8988T (cell line): ENCODE data around the gene NUTM1.
"Not testable (repeated sequence)": the region's sequence is repeated elsewhere in the genome, so short reads cannot be mapped to it uniquely, and the experiment has no call there.

ENCODE experiments used
- DNase-seq: peaks from one replicate; pipeline ENCODE4 v3.0.0; 2011

Gene NUTM1

DNA sequence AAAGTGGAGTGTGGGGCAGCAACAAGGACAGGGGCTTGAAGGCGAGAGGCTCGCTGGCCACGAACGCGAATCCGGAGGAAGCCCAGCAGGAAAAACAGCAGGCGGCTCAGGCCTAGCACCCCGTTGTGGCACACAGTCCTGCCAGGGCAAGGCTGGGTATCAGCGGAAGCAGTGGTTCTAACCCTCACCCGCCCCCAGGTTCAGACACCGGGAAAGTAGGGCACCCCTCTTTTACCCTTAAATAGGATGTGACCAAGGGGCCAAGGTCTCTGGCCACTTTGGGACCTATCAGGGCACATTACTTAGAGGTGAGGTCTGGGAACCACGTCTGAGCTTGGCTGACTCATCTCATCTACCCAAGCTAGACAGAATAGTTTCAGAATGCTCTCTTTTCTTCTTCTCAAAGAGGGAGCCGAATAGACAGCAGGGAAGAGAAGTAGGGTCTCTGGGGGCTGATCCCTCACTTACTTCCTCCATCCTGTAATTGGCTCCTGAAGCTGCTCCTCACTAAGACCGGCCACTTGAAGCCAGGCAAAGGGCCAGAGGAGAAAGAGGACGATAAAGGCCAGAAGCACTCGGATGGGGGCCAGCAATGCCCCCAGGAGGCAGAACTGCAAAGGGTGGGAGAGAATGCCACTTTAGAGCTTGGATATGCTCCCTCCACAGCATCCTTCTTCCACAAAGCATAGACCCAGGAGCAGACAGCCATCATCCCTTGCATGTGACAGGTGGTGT is 22.1 kb downstream of the NUTM1 start:
- no peak for DNase-seq

DNA sequence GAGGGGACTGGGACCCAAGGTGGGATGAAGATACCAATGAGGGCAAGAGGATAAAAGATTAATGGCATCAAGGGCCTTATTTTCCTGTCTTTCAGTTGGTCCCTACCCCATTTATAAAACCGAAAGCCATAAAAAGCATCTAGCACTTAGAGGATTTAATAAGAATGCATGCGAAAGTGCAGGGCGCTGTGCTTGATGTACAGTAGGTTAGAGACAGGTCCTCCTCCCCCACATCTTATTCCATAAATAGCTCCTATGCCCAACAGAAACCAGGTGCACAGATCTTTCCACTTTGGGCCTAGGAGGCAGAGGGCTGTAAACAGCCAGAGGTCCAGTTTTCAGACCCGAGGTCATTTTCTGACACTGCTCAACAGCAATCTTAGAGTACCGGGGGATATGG is 22.7 kb downstream of the NUTM1 start:
- no peak for DNase-seq

DNA sequence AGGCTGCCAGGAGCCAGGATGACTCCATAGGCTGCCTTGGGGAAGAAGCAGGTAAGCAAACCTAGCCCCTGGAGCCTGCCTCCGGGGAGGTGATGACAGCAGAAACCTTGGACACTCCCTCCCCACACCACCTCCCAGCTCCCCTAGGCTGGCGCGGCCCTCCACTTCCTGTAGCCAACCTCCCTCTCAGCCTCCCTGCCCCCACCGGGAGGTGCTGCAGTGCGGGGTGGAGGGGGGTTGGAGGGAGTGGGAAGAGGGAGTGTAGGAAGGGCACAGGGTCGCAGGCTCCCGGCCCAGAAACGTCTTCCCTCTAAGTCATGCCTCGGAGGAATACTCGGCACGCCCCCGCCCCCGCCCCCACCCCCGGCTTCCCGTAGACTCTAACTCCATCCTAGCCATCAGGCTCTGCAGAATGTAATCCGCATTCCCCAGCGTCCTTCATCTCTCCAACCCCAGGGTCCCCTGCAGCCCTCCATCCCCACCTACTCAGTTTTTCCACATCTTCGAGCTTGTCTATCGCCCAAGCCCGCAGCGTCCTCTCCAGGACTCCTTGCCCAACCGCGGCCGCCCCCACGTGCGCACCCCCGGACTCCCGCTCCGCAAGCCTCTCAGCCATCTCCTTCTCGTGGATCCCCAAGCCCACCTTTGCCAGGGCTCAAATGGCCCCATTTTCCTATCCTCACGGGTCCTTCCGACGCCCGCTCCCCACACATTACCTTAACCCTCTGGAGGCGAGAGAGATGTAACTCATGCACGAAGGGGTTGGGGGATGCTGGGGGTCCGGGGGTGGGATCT is 23.4 kb downstream of the NUTM1 start:
- DNase-seq, result peak; percentile 60

DNA sequence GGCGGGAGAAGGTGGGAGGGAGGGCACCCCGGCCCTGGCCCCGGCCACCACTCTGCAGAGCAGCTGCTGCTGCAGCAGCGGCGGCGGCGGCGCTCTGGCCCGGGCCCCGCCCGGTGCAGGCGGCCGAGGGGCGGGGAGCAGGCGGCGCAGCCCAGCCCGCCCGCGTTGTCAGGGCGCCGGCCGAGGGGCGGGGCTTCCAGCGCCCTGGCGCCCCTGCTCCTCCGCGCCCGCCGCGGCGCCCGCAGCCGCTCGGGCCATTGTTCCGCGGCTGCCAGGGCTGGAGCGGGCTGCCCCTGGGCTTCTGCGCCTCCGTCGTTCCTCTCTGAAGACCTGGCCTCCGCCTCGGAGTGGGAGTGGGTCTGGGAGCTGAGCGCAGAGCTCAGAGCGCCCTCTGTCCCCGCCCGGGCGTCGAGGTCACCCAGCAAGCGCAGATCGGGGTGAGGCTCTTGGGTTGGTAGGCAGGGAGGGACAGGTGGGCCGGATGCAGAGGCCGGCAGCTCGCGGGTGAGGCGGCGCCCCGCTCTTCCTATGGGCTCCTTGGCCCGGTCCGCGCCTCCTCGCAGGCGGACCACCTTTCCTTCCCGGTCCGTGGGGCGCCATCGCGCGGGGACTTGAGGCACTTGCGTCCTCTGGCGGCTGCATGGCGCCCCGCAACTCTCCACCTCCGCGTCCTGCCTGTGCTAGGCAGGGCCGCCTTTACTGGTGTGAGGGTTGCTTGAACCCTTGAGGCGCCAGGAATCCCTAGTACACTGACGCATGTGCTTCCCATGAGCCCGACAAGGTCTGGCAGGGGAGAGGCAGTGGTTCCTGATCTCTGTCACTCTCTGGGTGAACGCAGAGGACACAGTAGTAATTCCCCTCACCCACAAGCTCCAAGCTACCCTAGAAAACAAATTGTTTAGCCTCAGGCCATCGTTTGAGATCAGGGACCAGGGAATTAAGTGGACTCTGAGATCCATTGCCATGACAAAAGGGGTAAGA is 24.3 kb downstream of the NUTM1 start, which contains the start of gene LPCAT4:
Gene LPCAT4 (minus strand): TSS at position 96 of the 981 bp plus-strand sequence. CDS start 96 bp downstream, outside the sequence.
- DNase-seq, result peak; percentile 80

DNA sequence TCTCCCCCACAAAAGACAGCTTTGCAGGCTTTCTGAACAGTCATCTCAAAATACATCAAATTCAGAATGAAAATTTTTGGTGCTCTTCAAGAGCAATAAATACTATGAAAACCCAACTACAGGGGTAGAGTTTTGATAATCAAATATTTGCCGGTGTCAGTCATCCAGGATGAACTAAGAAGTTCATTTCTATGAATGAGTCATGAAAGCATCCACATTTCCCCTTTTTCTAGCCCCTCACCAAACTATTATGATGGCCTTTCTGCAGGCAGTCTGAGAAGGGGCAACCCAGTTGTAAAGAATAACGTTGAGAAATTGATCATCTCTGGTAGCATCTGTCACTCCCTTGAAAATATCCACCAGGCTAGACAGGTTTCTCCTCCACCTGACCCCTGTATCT is 27.0 kb downstream of the NUTM1 start:
- DNase-seq, result no peak

DNA sequence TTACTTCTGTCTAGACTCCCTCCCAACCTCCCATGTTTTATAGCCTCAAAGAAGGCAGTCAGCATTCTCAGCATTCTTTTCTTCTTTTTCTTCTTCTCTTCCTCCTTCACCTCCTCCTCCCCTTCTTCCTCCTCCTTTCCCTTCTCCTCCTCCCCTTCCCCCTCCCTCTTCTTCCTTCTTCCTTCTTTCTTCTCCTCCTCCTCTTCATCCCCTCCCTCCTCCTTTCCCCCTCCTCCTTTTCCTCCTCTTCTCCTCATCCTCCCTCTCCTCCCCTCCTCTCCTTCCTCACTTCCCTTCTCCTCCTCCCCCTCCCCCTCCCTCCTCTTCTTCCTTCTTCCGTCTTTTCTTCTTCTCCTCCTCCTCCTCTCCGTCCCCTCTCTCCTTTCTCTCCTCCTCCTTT is 27.5 kb downstream of the NUTM1 start:
- DNase-seq, result no peak

DNA sequence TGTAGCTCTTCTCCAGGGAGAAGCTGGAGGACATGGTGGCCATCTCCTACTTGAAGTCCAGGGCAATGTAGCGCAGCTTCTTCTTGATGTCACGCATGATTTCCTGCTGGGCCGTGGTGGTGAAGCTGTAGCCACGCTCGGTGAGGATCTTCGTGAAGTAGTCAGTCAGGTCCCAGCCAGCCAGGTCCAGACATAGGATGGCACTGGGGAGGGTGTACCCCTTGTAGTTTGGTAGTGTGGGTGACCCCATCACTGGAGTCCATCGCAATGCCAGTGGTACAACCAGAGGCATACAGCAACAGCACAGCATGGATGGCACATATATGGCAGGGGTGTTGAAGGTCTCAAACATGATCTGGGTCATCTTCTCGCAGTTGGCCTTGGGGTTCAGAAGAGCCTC is 30.8 kb downstream of the NUTM1 start:
- no peak for DNase-seq

DNA sequence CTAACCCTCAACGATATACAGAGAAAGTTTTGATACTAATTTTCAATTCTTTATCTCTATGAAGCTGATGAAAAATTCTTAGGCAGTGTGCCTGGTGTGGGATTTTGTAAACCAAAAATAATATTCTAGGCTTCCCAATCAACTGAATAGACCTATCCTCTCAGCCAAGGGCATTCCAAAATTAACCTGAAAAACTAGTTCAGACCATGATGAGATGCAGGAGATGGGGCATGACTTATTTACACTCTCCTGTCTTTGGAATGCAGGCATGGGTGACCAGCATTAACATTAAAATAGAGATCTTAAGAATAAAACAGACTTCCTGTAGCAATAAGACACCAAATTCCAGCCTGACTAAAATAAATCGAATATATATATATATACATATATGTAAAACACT is 31.7 kb downstream of the NUTM1 start:
- DNase-seq, result no peak

DNA sequence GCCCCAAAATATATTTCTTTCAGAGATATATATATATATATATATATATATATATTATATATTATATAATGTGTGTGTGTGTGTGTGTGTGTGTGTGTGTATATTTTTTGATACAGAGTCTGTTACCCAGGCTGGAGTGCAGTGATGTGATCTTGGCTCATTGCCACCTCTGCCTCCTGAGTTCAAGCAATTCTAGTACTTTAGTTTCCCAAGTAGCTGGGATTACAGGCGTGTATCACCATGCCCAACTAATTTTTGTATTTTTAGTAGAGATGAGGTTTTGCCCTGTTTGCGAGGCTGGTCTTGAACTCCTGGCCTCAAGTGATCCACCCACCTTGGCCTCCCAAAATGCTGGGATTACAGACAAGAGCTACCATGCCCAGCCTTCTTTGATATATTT is 32.4 kb downstream of the NUTM1 start:
- not testable (repeated sequence) for DNase-seq

DNA sequence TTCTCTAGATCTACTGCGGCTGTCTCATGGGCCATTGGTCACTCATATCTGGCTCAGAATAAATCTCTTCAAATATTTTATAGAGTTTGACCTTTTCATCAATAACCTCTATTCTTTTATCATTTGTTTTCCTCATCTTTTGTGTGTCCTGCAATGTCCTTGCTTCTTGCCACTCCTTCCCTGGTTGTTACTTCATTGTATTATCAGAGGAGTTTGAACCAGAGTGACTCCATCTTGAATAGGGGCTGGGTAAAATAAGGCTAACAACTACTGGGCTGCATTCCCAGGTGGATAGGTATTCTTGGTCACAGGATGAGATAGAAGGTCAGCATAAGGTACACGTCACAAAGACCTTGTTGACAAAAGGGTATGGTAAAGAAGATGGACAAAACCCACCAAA is 33.7 kb downstream of the NUTM1 start:
- DNase-seq, result no peak

DNA sequence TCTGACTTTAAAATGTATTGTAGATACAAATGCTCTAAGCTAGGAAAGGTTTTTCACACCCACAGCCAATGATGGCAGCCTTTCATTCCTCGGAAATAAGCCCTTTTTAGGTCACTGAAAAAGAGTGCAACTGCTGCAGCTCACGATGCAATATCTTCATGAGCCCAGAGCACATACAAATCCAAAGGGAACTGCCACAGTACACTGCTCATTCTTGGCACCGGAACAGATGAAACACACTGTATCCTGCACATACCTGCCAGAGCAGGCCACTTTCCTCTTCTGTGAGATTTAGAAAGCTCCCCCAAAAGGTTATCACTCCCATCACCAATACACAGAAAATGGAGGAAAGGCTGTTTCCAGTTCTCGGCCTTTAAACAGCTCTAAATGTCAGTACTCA is 37.4 kb downstream of the NUTM1 start:
- not testable (repeated sequence) for DNase-seq

DNA sequence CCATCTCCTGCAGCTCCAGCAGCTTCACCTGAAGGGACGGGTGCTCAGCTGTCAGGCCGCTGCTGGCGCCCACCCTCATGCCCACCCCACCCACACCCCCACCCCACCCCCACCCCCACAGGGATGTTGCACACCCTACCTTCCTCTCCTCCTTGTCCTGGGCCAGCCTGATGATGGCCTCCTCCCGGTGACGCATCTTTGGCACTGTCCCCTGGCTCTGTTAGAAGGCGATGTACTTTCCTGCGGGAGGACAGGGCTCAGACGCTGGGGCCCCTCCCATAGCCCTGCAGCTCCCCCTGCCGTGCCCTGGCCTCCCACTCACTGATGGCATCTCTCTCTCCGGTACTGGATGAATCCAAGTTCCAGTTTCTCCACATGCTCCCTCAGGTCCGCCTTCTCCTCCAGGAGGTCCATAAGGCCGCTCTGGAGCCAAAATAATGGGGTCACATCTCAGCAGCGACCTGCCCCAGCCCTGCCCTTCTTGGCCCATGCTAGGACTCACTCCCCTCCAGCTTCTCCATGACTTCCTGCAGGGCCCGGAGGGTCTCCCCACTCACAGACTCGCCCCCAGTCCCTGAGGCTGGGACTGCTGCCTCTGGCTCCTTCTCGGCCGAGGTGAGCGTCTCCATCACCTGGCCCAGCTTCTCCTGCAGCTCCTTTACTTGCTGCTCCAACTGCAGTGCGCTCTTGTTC is 38.9 kb downstream of the NUTM1 start:
- DNase-seq, result not testable (repeated sequence)

DNA sequence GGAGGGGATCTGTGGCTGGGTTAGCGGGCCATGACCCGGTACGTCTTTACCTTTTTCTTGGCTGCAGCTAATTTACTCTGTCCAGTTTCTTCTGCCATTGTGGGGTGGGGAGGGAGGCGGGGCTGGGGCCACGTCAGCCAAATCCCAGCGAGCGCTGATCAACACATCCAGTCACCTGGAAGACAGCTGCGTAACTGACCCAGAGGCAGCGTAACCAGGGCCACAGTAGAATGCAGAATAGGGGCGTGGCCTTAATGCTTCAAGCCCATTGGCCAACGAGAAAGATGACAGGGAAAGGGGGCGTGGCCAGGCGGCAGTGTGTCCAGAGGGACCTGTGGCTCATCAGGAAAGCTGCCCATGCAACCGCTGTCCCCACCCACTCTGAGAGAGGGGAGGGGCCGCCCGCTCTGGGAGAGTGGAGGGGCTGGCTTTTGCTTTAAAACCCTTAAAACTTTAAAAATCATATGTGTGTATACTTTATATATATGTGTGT is 46.5 kb downstream of the NUTM1 start:
- not testable (repeated sequence) for DNase-seq

DNA sequence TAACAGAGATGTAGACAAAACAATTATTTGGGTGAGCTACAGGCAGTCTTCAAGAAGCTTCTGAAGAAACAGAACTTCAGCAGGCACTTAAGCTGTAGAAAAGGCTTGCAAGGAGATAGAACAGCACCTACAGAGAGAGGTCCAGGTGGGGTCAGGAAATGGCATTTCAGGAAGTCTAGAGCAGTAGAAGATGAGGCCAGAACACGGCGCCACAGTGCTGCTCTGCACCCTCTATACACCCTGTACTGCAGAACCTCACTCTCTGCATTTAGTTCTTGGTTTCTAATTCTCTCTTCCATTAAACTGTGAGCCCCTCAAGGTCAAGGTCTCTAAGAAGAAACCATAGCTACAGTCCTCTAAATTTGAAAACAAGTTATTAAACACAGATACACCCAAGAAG is 49.9 kb downstream of the NUTM1 start:
- DNase-seq, result not testable (repeated sequence)

DNA sequence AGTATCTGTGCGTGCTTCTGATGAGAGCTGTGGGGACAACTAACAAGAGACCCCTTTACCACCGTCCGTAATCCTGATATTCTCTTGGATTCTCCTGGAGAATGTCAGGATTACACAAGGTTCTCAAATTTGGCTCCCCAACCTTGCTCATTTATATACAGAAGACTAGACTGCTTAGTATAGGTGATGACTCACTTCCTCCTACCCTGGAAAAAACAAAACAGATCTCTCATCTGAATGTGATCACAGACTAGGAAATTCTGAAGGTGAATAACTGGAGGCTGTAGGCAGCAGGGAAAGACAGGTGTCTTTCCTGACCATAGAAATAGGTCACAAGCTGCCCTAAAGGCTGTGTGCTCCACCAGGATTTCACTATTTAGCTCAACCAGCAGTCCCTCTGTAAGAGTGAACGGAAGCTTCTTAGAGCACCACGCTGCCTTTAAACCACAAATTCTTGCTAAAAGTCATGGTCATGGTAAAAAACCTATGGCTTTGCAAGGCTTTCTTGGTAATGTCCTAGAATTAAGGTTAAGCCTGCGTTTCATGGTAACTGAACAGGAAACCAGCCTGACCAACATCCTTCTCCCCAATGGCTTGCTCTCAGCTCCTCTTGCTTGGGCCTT is 54.6 kb downstream of the NUTM1 start:
- not testable (repeated sequence) for DNase-seq

DNA sequence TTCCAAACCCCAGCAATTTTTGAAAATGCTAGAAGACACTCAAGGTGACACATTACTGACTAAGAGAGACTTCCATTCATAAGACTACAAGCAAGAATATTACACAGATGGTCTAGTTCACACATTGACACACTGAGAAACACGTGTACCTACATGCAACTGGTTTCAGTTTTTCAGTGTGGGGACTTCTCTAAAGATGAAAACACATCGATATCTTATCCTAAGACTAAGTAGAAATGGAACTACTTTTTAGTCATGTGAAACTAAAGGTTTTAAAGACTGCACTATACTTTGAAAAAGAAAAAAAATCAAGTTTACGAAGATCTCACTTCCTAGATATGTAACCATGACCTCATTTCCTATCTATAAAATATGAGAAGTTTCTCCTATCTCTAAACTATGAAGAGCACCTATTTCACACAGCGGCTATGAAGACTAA is 60.1 kb downstream of the NUTM1 start:
- DNase-seq, result not testable (repeated sequence)

DNA sequence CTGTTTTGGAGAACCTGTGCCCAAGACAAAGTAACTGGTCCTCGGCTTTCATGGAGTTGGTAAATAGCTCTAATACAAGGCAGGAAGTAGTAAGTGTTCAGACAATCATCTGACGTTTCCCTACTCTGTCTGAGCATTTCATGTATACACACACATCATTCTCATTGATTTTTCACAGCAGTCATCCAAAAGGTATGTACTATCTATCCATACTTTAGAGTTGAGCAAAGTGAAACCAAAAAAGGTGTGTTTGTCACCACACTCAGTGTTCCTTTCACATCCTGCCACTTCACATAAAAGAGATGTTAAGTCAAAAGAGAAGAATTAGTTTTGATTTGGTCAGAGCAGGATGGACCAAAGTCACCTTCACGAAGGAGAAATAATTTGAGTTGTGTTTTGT is 60.8 kb downstream of the NUTM1 start:
- DNase-seq, result not testable (repeated sequence)
